HCT116 (cell line): Measurements from ENCODE around the gene RABL6. TPM values are rescaled to one million over a fixed set of nuclear protein-coding genes. Genes with fewer than 3 reads are reported as not detected.

Source experiments
- ATAC-seq: fragments of 200-7000 bp; cut with Tn5 transposase; 2 replicates; pipeline ENCODE4 v1.9.1; 2020; ENCODE audit warnings: mild to moderate bottlenecking, moderate library complexity
- BruUV-seq: library from RNA; stranded (reverse); fragments of 400-500 nt; replicated peaks from 2 replicates; lab custom pipeline; 2021; lab: Mats Ljungman, UMichigan
- CTCF ChIA-PET: fragments of 300-600 bp; sonication (Branson Sonifier 250); formaldehyde crosslinking; loops from one replicate; lab custom pipeline; 2021; ENCODE audit warnings: antibody characterized with exemption; lab: Charles Lee
- POLR2A ChIA-PET: fragments of 300-600, 350-600 bp; sonication (Branson Sonifier 250); formaldehyde crosslinking; loops from one replicate; lab custom pipeline; 2021; ENCODE audit warnings: antibody characterized with exemption; lab: Charles Lee
- RAD21 ChIA-PET, 2 experiments: fragments of 300-600 bp; sonication (Branson Sonifier 250); formaldehyde crosslinking; loops; one replicate each; lab custom pipeline; 2023; ENCODE audit warnings: low total read pairs in 2 of 2; ENCODE audit not compliant: uncharacterized antibody in 2 of 2, unreplicated experiment in 2 of 2, low non-redundant PET in 1 of 2; lab: Charles Lee
- DNase-seq: peaks from one replicate; pipeline ENCODE4 v3.0.0-alpha.2; 2010; ENCODE audit warnings: low read depth, low spot score
- H2AFZ ChIP-seq: fragments of 200-600 bp; shearing (Covaris generic), sonication (generic); 2 replicates; pipeline ENCODE4 v1.6.1; 2017; ENCODE audit warnings: low read depth, mixed run types, mixed read lengths, antibody characterized with exemption, low read length; ENCODE audit not compliant: poor library complexity, severe bottlenecking
- H3K27ac ChIP-seq: 2 replicates; pipeline ENCODE4 v1.5.1; 2012; ENCODE audit warnings: low read depth, low read length
- H3K27me3 ChIP-seq: fragments of 200-600 bp; sonication (generic); 2 replicates; pipeline ENCODE4 v1.6.1; 2016; ENCODE audit warnings: mixed run types, low read length, mixed read lengths; ENCODE audit not compliant: insufficient read depth
- H3K36me3 ChIP-seq, 2 experiments: fragments of 200-500 bp in 1 of 2; fragments of 200-600 bp in 1 of 2; sonication (Bioruptor generic) in 1 of 2; sonication (generic) in 1 of 2; 2 replicates each; pipeline versions ENCODE4 v1.5.1 to v1.6.1; 2014 to 2016; ENCODE audit warnings: low read length in 2 of 2, inconsistent platforms in 1 of 2, mixed read lengths in 1 of 2, mixed run types in 1 of 2; ENCODE audit not compliant: insufficient read depth in 2 of 2, control insufficient read depth in 1 of 2
- H3K4me1 ChIP-seq, 2 experiments: fragments of 200-600 bp in 1 of 2; sonication (generic) in 1 of 2; 2 replicates each; pipeline versions ENCODE4 v1.5.1 to v1.6.1; 2012 to 2017; ENCODE audit warnings: low read length in 2 of 2, inconsistent platforms in 1 of 2, mild to moderate bottlenecking in 1 of 2, mixed read lengths in 1 of 2, mixed run types in 1 of 2, moderate library complexity in 1 of 2; ENCODE audit not compliant: insufficient read depth in 2 of 2, control insufficient read depth in 1 of 2
- H3K4me2 ChIP-seq: fragments of 200-600 bp; sonication (generic); 2 replicates; pipeline ENCODE4 v1.6.1; 2017; ENCODE audit warnings: mixed run types, low read length, mixed read lengths
- H3K4me3 ChIP-seq, 2 experiments: fragments of 200-600 bp in 1 of 2; sonication (generic) in 1 of 2; replicated peaks in 1 of 2; 2 replicates each; pipeline ENCODE4 v1.5.1; 2011 to 2016; ENCODE audit warnings: low read length in 2 of 2, control low read depth in 1 of 2, low read depth in 1 of 2, mild to moderate bottlenecking in 1 of 2, mixed read lengths in 1 of 2, mixed run types in 1 of 2
- H3K79me2 ChIP-seq: fragments of 200-600 bp; sonication (generic); 2 replicates; pipeline ENCODE4 v1.6.1; 2017; ENCODE audit warnings: mild to moderate bottlenecking, mixed run types, low read length, moderate library complexity, mixed read lengths; ENCODE audit not compliant: insufficient read depth
- H3K9ac ChIP-seq: fragments of 200-600 bp; sonication (generic); 2 replicates; pipeline ENCODE4 v1.6.1; 2016; ENCODE audit warnings: low read length, mixed read lengths
- H3K9me2 ChIP-seq: fragments of 200-600 bp; sonication (generic), shearing (Covaris generic); 2 replicates; pipeline ENCODE4 v1.6.1; 2017; ENCODE audit warnings: mixed run types, mild to moderate bottlenecking, moderate library complexity; ENCODE audit not compliant: insufficient read depth
- H3K9me3 ChIP-seq, 2 experiments: fragments of 200-500 bp in 1 of 2; fragments of 200-600 bp in 1 of 2; sonication (Bioruptor generic) in 1 of 2; sonication (generic) in 1 of 2; 2 replicates each; pipeline ENCODE4 v1.6.1; 2014 to 2017; ENCODE audit warnings: low read length in 2 of 2, mixed read lengths in 2 of 2, inconsistent platforms in 1 of 2, low read depth in 1 of 2, mild to moderate bottlenecking in 1 of 2, mixed run types in 1 of 2, moderate library complexity in 1 of 2; ENCODE audit not compliant: control insufficient read depth in 1 of 2, insufficient read depth in 1 of 2
- H4K20me1 ChIP-seq: fragments of 200-600 bp; sonication (generic), shearing (Covaris generic); 2 replicates; pipeline ENCODE4 v1.6.1; 2017; ENCODE audit warnings: mixed run types, mild to moderate bottlenecking, moderate library complexity; ENCODE audit not compliant: insufficient read depth
- CBX3 ChIP-seq: IDR thresholded peaks from 2 replicates; pipeline ENCODE4 v1.6.1; 2012; ENCODE audit warnings: low read depth
- CEBPB ChIP-seq: IDR thresholded peaks from 2 replicates; pipeline ENCODE4 v1.6.1; 2012; ENCODE audit warnings: low read depth
- EGR1 ChIP-seq: IDR thresholded peaks from 2 replicates; pipeline ENCODE4 v1.6.1; 2012; ENCODE audit warnings: low read depth
- EZH2 ChIP-seq: fragments of 200-600 bp; sonication (generic); IDR thresholded peaks from 2 replicates; pipeline ENCODE4 v1.6.1; 2017; ENCODE audit warnings: antibody characterized with exemption, mixed run types
- FOSL1 ChIP-seq: IDR thresholded peaks from 2 replicates; pipeline ENCODE4 v1.6.1; 2012; ENCODE audit warnings: low read depth
- JUND ChIP-seq: IDR thresholded peaks from 2 replicates; pipeline ENCODE4 v1.6.1; 2012
- POLR2AphosphoS5 ChIP-seq: IDR thresholded peaks from 2 replicates; pipeline ENCODE4 v1.6.1; 2011; ENCODE audit warnings: mild to moderate bottlenecking, low read depth, low read length, moderate library complexity
- SIN3A ChIP-seq: IDR thresholded peaks from 2 replicates; pipeline ENCODE4 v1.6.1; 2012; ENCODE audit warnings: low read depth
- SP1 ChIP-seq: IDR thresholded peaks from 2 replicates; pipeline ENCODE4 v1.6.1; 2012; ENCODE audit warnings: low read depth
- ZFX ChIP-seq: fragments of 450-650 bp; IDR thresholded peaks from 2 replicates; pipeline ENCODE4 v1.6.1; 2017
- ZNF274 ChIP-seq: fragments of 200-500 bp; sonication (Bioruptor generic); IDR thresholded peaks from 2 replicates; pipeline ENCODE4 v1.6.1; 2014; ENCODE audit warnings: mild to moderate bottlenecking, low read depth, low read length, inconsistent platforms
- intact Hi-C: fragments of 100-400 bp; cut with micrococcal nuclease; formaldehyde crosslinking; loops from 2 replicates; pipeline ENCODE4 v1.10.0; 2022
- total RNA-seq: library from RNA; stranded (reverse); gene quantifications from one replicate; pipeline ENCODE4 v1.2.1, GENCODE V29; 2021; ENCODE audit not compliant: unreplicated experiment
- TF ChIP-seq, protein P1 (sequence below): IDR thresholded peaks from 2 replicates; pipeline ENCODE4 v1.6.1; 2012
- TF ChIP-seq, protein P2 (sequence below), 3 experiments: fragments of 200-600 bp in 1 of 3; sonication (generic) in 1 of 3; IDR thresholded peaks in 2 of 3; conservative IDR thresholded peaks in 1 of 3; 2 replicates each; pipeline ENCODE4 v1.5.1; 2012 to 2017; ENCODE audit warnings: low read depth in 2 of 3, low read length in 2 of 3, antibody characterized with exemption in 1 of 3, borderline replicate concordance in 1 of 3, control low read depth in 1 of 3, mild to moderate bottlenecking in 1 of 3, mixed read lengths in 1 of 3, mixed run types in 1 of 3, moderate library complexity in 1 of 3; ENCODE audit not compliant: insufficient read depth in 1 of 3
- TF ChIP-seq, protein P3 (sequence below): IDR thresholded peaks from 2 replicates; pipeline ENCODE4 v1.6.1; 2012

The RABL6 gene
- total RNA-seq, 1 experiment from 2014 or later = 98.6 TPM

DNA sequence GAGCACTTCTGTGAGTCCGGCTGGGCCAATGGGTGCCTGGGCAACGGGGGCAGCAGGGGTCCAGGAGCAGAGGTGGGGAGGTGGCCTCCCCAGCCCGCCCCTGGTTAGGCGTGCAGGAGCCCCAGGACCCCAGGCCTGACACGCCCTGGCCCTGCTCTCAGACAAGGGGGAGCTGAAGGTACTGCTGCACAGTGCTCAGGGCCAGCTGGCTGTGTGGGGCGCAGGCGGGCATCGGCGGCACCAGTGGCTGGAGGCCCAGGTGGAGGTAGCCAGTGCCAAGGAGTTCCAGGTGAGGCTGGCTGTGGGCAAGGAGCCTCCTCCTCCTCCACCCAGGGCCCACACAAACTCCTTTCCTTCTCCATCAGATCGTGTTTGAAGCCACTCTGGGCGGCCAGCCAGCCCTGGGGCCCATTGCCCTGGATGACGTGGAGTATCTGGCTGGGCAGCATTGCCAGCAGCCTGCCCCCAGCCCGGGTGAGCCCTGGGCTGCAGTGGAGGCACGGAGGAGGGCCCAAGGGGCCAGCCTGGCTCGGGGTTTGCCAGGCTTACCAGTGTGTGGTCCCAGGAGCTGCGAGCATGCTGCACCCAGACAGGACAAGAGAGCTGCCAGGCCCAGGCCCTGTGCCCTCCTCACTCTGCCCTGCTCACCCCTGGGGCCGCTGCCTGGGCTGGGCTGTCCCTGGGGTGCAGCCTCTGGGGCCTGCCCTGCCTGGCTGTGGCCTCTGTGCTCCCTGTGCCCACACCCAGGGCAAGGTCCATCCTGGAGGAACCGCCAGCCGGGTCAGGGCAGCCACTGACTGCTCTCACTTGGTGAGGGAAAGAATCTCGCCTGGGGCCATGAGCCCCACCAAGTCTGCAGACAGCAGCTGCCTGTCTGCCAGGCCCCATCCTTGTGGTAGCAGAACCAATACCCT lies 51.4 kb downstream of the RABL6 start:
- no peak overlapping the region for H3K9ac ChIP-seq
- H3K27me3 ChIP-seq = no peaks in the 10 kb centered on the region
- CTCF ChIA-PET = no interaction called here
- H2AFZ ChIP-seq = no peak overlapping the region
- DNase-seq (no peak), ATAC-seq (peak; percentile 13)
- H3K4me1 ChIP-seq = peaks cover 2 to 12% of the 10 kb centered on the region in 2 experiments; a peak in 2 of 4 replicates
- intact Hi-C loops = no loop called here
- no peaks in the 10 kb centered on the region for H3K9me2 ChIP-seq
- POLR2A ChIA-PET = interaction anchor here (0.9 kb wide), 1 partner anchor 26 kb away, joined by 3 read pairs; no protein-coding TSS in a partner anchor
- H3K36me3 ChIP-seq = peaks cover 23% of the 10 kb centered on the region in 2 experiments; a peak in 3 of 4 replicates
- no TSS peak for BruUV-seq
- H3K79me2 ChIP-seq = peaks cover 10% of the 10 kb centered on the region
- H3K4me2 ChIP-seq = no peak overlapping the region
- H3K9me3 ChIP-seq = no peaks in the 10 kb centered on the region
- H3K27ac ChIP-seq = peak overlapping the region; percentile 44; the same call in 1 of the 2 replicates
- TF ChIP-seq CBX3 (no peak), SIN3A (no peak), FOSL1 (no peak), POLR2AphosphoS5 (no peak), SP1 (no peak), ZNF274 (no peak), ZFX (no peak), EGR1 (no peak), EZH2 (no peak), CEBPB (no peak), JUND (no peak)
- TF ChIP-seq, protein P1, sequence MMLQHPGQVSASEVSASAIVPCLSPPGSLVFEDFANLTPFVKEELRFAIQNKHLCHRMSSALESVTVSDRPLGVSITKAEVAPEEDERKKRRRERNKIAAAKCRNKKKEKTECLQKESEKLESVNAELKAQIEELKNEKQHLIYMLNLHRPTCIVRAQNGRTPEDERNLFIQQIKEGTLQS = no peak
- TF ChIP-seq, protein P2, sequence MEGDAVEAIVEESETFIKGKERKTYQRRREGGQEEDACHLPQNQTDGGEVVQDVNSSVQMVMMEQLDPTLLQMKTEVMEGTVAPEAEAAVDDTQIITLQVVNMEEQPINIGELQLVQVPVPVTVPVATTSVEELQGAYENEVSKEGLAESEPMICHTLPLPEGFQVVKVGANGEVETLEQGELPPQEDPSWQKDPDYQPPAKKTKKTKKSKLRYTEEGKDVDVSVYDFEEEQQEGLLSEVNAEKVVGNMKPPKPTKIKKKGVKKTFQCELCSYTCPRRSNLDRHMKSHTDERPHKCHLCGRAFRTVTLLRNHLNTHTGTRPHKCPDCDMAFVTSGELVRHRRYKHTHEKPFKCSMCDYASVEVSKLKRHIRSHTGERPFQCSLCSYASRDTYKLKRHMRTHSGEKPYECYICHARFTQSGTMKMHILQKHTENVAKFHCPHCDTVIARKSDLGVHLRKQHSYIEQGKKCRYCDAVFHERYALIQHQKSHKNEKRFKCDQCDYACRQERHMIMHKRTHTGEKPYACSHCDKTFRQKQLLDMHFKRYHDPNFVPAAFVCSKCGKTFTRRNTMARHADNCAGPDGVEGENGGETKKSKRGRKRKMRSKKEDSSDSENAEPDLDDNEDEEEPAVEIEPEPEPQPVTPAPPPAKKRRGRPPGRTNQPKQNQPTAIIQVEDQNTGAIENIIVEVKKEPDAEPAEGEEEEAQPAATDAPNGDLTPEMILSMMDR (IDR thresholded peaks at IDR 0.05 in 2 of 3, conservative IDR thresholded peaks at IDR 0.05 in 1 of 3; ENCODE audit: borderline replicate concordance in 1 of 3, insufficient read depth in 1 of 3, low read depth in 2 of 3, low read length in 2 of 3) = no peak
- TF ChIP-seq, protein P3, sequence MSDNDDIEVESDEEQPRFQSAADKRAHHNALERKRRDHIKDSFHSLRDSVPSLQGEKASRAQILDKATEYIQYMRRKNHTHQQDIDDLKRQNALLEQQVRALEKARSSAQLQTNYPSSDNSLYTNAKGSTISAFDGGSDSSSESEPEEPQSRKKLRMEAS = no peak
- H3K4me3 ChIP-seq = no peak overlapping the region
- RAD21 ChIA-PET = no interaction called here
- no peaks in the 10 kb centered on the region for H4K20me1 ChIP-seq
